HG02970 (cell line): ENCODE results near the gene FRMD4B.
"Not testable (repeated sequence)": the region's sequence is repeated elsewhere in the genome, so short reads cannot be mapped to it uniquely, and the experiment has no call there.

Source experiments
- ATAC-seq: cut with Tn5 transposase; IDR thresholded peaks from one replicate; pipeline ENCODE4 v1.9.1; 2021; ENCODE audit warnings: mild to moderate bottlenecking, moderate library complexity, moderate number of reproducible peaks; ENCODE audit not compliant: unreplicated experiment, low FRiP score

Gene FRMD4B

GRCh38 chr3:69292185-69292584 is 93.7 kb downstream of the FRMD4B start:
- no peak for ATAC-seq

GRCh38 chr3:69290430-69290829 is 95.5 kb downstream of the FRMD4B start:
- ATAC-seq, result no peak

GRCh38 chr3:69290006-69290405 is 95.9 kb downstream of the FRMD4B start:
- ATAC-seq, result no peak

GRCh38 chr3:69288161-69288895 is 97.6 kb downstream of the FRMD4B start:
- no peak for ATAC-seq

GRCh38 chr3:69283913-69284611 is 101.8 kb downstream of the FRMD4B start:
- no peak for ATAC-seq

- ATAC-seq, result no peak
Observed at GRCh38 chr3:69283496-69283895, 102.4 kb downstream of the FRMD4B start.

- ATAC-seq, result no peak
Observed at GRCh38 chr3:69282181-69282580, 103.7 kb downstream of the FRMD4B start.

- not testable (repeated sequence) for ATAC-seq
Observed at GRCh38 chr3:69277403-69277802, 108.5 kb downstream of the FRMD4B start.

- ATAC-seq, result no peak
Observed at GRCh38 chr3:69276884-69277283, 109.0 kb downstream of the FRMD4B start.

- ATAC-seq, result not testable (repeated sequence)
Observed at GRCh38 chr3:69276191-69276590, 109.7 kb downstream of the FRMD4B start.

GRCh38 chr3:69273896-69274295 is 112.0 kb downstream of the FRMD4B start:
- ATAC-seq, result no peak

- ATAC-seq, result no peak
Observed at GRCh38 chr3:69272556-69272955, 113.3 kb downstream of the FRMD4B start.

- ATAC-seq, result no peak
Observed at GRCh38 chr3:69271098-69271497, 114.8 kb downstream of the FRMD4B start.

- ATAC-seq, result no peak
Observed at GRCh38 chr3:69266585-69266984, 119.3 kb downstream of the FRMD4B start.

- ATAC-seq, result not testable (repeated sequence)
Observed at GRCh38 chr3:69266071-69266470, 119.8 kb downstream of the FRMD4B start.

GRCh38 chr3:69260843-69261405 is 125.0 kb downstream of the FRMD4B start:
- not testable (repeated sequence) for ATAC-seq

GRCh38 chr3:69260216-69260787 is 125.6 kb downstream of the FRMD4B start:
- no peak for ATAC-seq

GRCh38 chr3:69259125-69259524 is 126.8 kb downstream of the FRMD4B start:
- no peak for ATAC-seq

GRCh38 chr3:69255928-69256327 is 130.0 kb downstream of the FRMD4B start:
- no peak for ATAC-seq

- ATAC-seq, result no peak
Observed at GRCh38 chr3:69254351-69254750, 131.5 kb downstream of the FRMD4B start.

GRCh38 chr3:69252631-69253030 is 133.3 kb downstream of the FRMD4B start:
- ATAC-seq, result no peak
